ENCODE data around the gene TFIP11. TPM values are rescaled to one million over a fixed set of nuclear protein-coding genes. Genes with fewer than 3 reads are reported as not detected.

The TFIP11 gene
- total and polyA plus RNA-seq, 10 of the 15 experiments (the other 5 are each of a cell fraction or from before 2014, with no cell fraction given), result 14.2 to 43.3 (median 31.9) TPM

DNA sequence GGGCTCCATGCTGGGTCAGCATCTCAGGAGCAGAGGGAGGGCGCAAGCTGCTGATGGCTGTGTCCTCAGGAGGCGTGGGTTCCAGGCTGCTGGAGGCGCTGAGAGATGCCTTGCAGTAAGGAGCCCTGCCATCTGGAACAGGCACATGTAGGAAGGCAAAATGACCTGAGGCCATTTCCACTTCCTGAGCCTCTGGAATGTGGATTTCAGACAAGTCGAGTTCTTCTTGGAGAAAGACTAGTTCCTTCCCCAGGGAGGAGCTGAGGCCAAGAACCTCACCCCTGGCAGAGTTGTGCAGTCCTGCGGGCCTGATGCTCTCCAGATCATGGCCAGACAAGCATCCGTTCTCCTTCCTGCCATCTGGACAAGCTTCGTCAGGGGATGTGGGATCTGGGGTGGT is 48.0 kb downstream of the TFIP11 start:
- in situ Hi-C loops (cut with MboI), result loop anchor here (5.0 kb wide), 2 partner anchors 62 to 97 kb away; no protein-coding TSS in a partner anchor
- Histone ChIP-seq H3K4me1 (ENCODE audit: control insufficient read depth, insufficient read depth, low read length) (no peaks in the 10 kb centered on the region), H2AFZ (ENCODE audit: control insufficient read depth, low read depth, low read length) (no peak overlapping the region), H3K36me3 (ENCODE audit: control insufficient read depth in 2 of 2, insufficient read depth in 2 of 2, low read length in 1 of 2) (peaks cover 29 to 44% of the 10 kb centered on the region in 2 experiments), H3K4me2 (ENCODE audit: control insufficient read depth, insufficient read depth) (no peak overlapping the region), H3K79me2 (ENCODE audit: control insufficient read depth, insufficient read depth, low read length) (peaks cover 5% of the 10 kb centered on the region), H3K27me3 (replicated peaks in 1 of 2; ENCODE audit: control insufficient read depth in 2 of 2, insufficient read depth in 2 of 2, low read length in 1 of 2) (no peaks in the 10 kb centered on the region), H3K9me3 (replicated peaks; ENCODE audit: control insufficient read depth, insufficient read depth, low read length) (no peaks in the 10 kb centered on the region), H3K4me3 (no peak overlapping the region), H4K20me1 (ENCODE audit: control insufficient read depth, insufficient read depth) (no peaks in the 10 kb centered on the region), H3K27ac (ENCODE audit: control insufficient read depth, insufficient read depth) (no peak overlapping the region), H3K9ac (ENCODE audit: control insufficient read depth, insufficient read depth, low read length) (no peak overlapping the region)
- FAIRE-seq (no peak), DNase-seq (ENCODE audit: low read depth, low spot score) (no peak), ATAC-seq (no peak)
- TF ChIP-seq ZNF274 (IDR thresholded peaks at IDR 0.05; ENCODE audit: insufficient read depth, insufficient read length), result no peak
- TF ChIP-seq BMI1 (IDR thresholded peaks at IDR 0.05; ENCODE audit: borderline replicate concordance), result no peak
- no peak for TF ChIP-seq ZNF384 (IDR thresholded peaks at IDR 0.05; ENCODE audit: borderline replicate concordance, low read depth, low read length)
- no peak for TF ChIP-seq IKZF2 (IDR thresholded peaks at IDR 0.05)
- no peak for TF ChIP-seq BHLHE40 (IDR thresholded peaks at IDR 0.05; ENCODE audit: borderline replicate concordance in 1 of 2, low read depth in 2 of 2, low read length in 1 of 2)
- no peak for TF ChIP-seq NFYA (IDR thresholded peaks at IDR 0.05; ENCODE audit: borderline replicate concordance, low read depth, low read length)
- no peak for TF ChIP-seq NR2F1 (conservative IDR thresholded peaks at IDR 0.05)
- no peak for TF ChIP-seq HDAC6 (IDR thresholded peaks at IDR 0.05; ENCODE audit: unreplicated experiment)
- TF ChIP-seq, protein P1, sequence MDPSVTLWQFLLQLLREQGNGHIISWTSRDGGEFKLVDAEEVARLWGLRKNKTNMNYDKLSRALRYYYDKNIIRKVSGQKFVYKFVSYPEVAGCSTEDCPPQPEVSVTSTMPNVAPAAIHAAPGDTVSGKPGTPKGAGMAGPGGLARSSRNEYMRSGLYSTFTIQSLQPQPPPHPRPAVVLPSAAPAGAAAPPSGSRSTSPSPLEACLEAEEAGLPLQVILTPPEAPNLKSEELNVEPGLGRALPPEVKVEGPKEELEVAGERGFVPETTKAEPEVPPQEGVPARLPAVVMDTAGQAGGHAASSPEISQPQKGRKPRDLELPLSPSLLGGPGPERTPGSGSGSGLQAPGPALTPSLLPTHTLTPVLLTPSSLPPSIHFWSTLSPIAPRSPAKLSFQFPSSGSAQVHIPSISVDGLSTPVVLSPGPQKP (IDR thresholded peaks at IDR 0.05; ENCODE audit: low read depth, low read length), result no peak
- TF ChIP-seq, protein P2, sequence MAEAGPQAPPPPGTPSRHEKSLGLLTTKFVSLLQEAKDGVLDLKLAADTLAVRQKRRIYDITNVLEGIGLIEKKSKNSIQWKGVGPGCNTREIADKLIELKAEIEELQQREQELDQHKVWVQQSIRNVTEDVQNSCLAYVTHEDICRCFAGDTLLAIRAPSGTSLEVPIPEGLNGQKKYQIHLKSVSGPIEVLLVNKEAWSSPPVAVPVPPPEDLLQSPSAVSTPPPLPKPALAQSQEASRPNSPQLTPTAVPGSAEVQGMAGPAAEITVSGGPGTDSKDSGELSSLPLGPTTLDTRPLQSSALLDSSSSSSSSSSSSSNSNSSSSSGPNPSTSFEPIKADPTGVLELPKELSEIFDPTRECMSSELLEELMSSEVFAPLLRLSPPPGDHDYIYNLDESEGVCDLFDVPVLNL (IDR thresholded peaks at IDR 0.05; ENCODE audit: low read depth, low read length), result no peak
- no peak for TF ChIP-seq NR2C1 (IDR thresholded peaks at IDR 0.05)
- TF ChIP-seq, protein P3, sequence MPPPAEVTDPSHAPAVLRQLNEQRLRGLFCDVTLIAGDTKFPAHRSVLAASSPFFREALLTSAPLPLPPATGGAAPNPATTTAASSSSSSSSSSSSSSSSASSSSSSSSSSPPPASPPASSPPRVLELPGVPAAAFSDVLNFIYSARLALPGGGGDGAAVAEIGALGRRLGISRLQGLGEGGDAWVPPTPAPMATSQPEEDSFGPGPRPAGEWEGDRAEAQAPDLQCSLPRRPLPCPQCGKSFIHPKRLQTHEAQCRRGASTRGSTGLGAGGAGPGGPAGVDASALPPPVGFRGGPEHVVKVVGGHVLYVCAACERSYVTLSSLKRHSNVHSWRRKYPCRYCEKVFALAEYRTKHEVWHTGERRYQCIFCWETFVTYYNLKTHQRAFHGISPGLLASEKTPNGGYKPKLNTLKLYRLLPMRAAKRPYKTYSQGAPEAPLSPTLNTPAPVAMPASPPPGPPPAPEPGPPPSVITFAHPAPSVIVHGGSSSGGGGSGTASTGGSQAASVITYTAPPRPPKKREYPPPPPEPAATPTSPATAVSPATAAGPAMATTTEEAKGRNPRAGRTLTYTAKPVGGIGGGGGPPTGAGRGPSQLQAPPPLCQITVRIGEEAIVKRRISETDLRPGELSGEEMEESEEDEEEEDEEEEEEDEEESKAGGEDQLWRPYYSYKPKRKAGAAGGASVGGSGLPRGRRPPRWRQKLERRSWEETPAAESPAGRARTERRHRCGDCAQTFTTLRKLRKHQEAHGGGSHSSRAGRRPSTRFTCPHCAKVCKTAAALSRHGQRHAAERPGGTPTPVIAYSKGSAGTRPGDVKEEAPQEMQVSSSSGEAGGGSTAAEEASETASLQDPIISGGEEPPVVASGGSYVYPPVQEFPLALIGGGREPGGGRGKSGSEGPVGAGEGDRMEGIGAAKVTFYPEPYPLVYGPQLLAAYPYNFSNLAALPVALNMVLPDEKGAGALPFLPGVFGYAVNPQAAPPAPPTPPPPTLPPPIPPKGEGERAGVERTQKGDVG (CRISPR knock-in tag; IDR thresholded peaks at IDR 0.05), result no peak
- no peak for TF ChIP-seq SREBF1 (IDR thresholded peaks at IDR 0.05; ENCODE audit: low read length)
- no peak for TF ChIP-seq SUPT20H (IDR thresholded peaks at IDR 0.05; ENCODE audit: borderline replicate concordance, control insufficient read depth, low read depth, low read length)
- no peak for TF ChIP-seq CHD2 (IDR thresholded peaks at IDR 0.05; ENCODE audit: borderline replicate concordance, low read depth, low read length)
- TF ChIP-seq FOXK2 (IDR thresholded peaks at IDR 0.05), result no peak
- TF ChIP-seq TAF1 (IDR thresholded peaks at IDR 0.05; ENCODE audit: borderline replicate concordance, low read depth, low read length), result no peak
- intact Hi-C loops (cut with micrococcal nuclease; ENCODE audit: unreplicated experiment), result no loop called here
- ChIA-PET POLR2A (no interaction called here), SMC1A (ENCODE audit: uncharacterized antibody, unreplicated experiment) (interaction anchor here (1.6 to 3.1 kb wide), 2 partner anchors 16 to 90 kb away, joined by 4 to 17 read pairs; no protein-coding TSS in a partner anchor), RAD21 (ENCODE audit: unreplicated experiment) (no interaction called here), CTCF (no interaction called here)
- WGBS (ENCODE audit: insufficient coverage, insufficient replicate concordance, low lambda C conversion rate, missing lambda C conversion rate), result 83% methylated on average over 7 of the region's 7 CpGs
- no TSS peak for BruUV-seq (replicated peaks)

Measured in GM12878 (cell line).